SK-N-MC (cell line): Measurements from ENCODE around the gene RAB4A.

Source experiments
- EZH2 ChIP-seq: fragments of 200-600 bp; sonication (generic); IDR thresholded peaks from one replicate; pipeline ENCODE4 v1.6.1; 2017; ENCODE audit warnings: antibody characterized with exemption
- FOXP2 ChIP-seq: optimal IDR thresholded peaks from 2 replicates; pipeline ENCODE3; 2011; ENCODE audit warnings: mild to moderate bottlenecking, moderate library complexity; ENCODE audit not compliant: insufficient read depth; ENCODE audit errors: extremely low read length, control extremely low read depth
- POLR2AphosphoS5 ChIP-seq: IDR thresholded peaks from 2 replicates; pipeline ENCODE4 v1.6.1; 2012; ENCODE audit warnings: mild to moderate bottlenecking, low read depth, low read length, borderline replicate concordance

- no peak for TF ChIP-seq POLR2AphosphoS5
- no peak for TF ChIP-seq EZH2
- no peak for TF ChIP-seq FOXP2
These were observed 10.5 kb downstream of the RAB4A start for GRCh38 chr1:229281339-229281926.
